Endothelial cell of umbilical vein (primary cell): ENCODE results near the gene GRIA3. TPM values are rescaled to one million over a fixed set of nuclear protein-coding genes. Genes with fewer than 3 reads are reported as not detected.

Source experiments
- BruUV-seq: library from RNA; stranded (reverse); fragments of 400-500 nt; replicated peaks from 2 replicates; lab custom pipeline; 2021; lab: Mats Ljungman, UMichigan
- CTCF ChIA-PET: fragments of 300-600, 350-600 bp; sonication (Branson Sonifier 250); formaldehyde crosslinking; loops from one replicate; lab custom pipeline; 2021; ENCODE audit warnings: antibody characterized with exemption, inconsistent platforms; lab: Charles Lee
- POLR2A ChIA-PET: fragments of 300-600, 350-600 bp; sonication (Branson Sonifier 250); formaldehyde crosslinking; loops from one replicate; lab custom pipeline; 2021; ENCODE audit warnings: antibody characterized with exemption, inconsistent platforms; lab: Charles Lee
- DNase-seq: peaks from one replicate; pipeline ENCODE4 v3.0.0-alpha.2; 2011; ENCODE audit warnings: low read depth, low spot score
- FAIRE-seq: peaks from 2 replicates; lab custom pipeline; 2011; peaks lifted over from hg19 to GRCh38; lab: Jason Lieb, UNC
- H2AFZ ChIP-seq: 2 replicates; pipeline ENCODE4 v1.6.0; 2012; ENCODE audit warnings: low read depth, low read length, control low read depth, inconsistent platforms
- H3K27ac ChIP-seq: 2 replicates; pipeline ENCODE4 v1.5.1; 2011; ENCODE audit warnings: low read depth, mild to moderate bottlenecking, control low read depth, low read length, moderate library complexity; ENCODE audit not compliant: insufficient read depth
- H3K27me3 ChIP-seq, 2 experiments: 2 replicates each; pipeline versions ENCODE4 v1.6.0 to v1.6.1; 2011; ENCODE audit warnings: low read length in 2 of 2, mixed read lengths in 1 of 2; ENCODE audit not compliant: control insufficient read depth in 2 of 2, insufficient read depth in 2 of 2
- H3K36me3 ChIP-seq, 2 experiments: 2 replicates in 1 of 2; 3 replicates in 1 of 2; pipeline ENCODE4 v1.5.1; 2011; ENCODE audit warnings: low read length in 2 of 2, mild to moderate bottlenecking in 1 of 2, moderate library complexity in 1 of 2; ENCODE audit not compliant: control insufficient read depth in 2 of 2, insufficient read depth in 2 of 2; ENCODE audit errors: extremely low read depth in 1 of 2
- H3K4me1 ChIP-seq: 3 replicates; pipeline ENCODE4 v1.5.1; 2011; ENCODE audit warnings: mild to moderate bottlenecking, low read length; ENCODE audit not compliant: control insufficient read depth, insufficient read depth; ENCODE audit errors: extremely low read depth
- H3K4me2 ChIP-seq: 2 replicates; pipeline ENCODE4 v1.6.1; 2011; ENCODE audit warnings: low read length, control low read depth, mixed read lengths; ENCODE audit not compliant: insufficient read depth
- H3K4me3 ChIP-seq, 3 experiments: fragments of 200-600 bp in 1 of 3; sonication (generic), shearing (Covaris generic) in 1 of 3; replicated peaks in 1 of 3; 2 replicates each; pipeline ENCODE4 v1.5.1; 2011 to 2016; ENCODE audit warnings: control low read depth in 3 of 3, low read length in 3 of 3, mild to moderate bottlenecking in 2 of 3, inconsistent platforms in 1 of 3, low read depth in 1 of 3, moderate library complexity in 1 of 3; ENCODE audit not compliant: insufficient read depth in 1 of 3
- H3K79me2 ChIP-seq: 2 replicates; pipeline ENCODE4 v1.6.0; 2012; ENCODE audit warnings: low read length, inconsistent platforms; ENCODE audit not compliant: control insufficient read depth, insufficient read depth
- H3K9ac ChIP-seq: replicated peaks from 2 replicates; pipeline ENCODE3; 2011; ENCODE audit warnings: low read length, control low read depth; ENCODE audit not compliant: insufficient read depth; ENCODE audit errors: extremely low read depth
- H3K9me1 ChIP-seq: replicated peaks from 3 replicates; pipeline ENCODE4 v1.6.0; 2011; ENCODE audit warnings: mild to moderate bottlenecking, low read length; ENCODE audit not compliant: control insufficient read depth, insufficient read depth; ENCODE audit errors: extremely low read depth
- H3K9me3 ChIP-seq: replicated peaks from 2 replicates; pipeline ENCODE4 v1.5.1; 2012; ENCODE audit warnings: low read length, inconsistent platforms; ENCODE audit not compliant: control insufficient read depth, insufficient read depth
- H4K20me1 ChIP-seq: replicated peaks from 2 replicates; pipeline ENCODE3; 2011; ENCODE audit warnings: mild to moderate bottlenecking, low read length; ENCODE audit not compliant: control insufficient read depth, insufficient read depth; ENCODE audit errors: extremely low read depth
- EZH2 ChIP-seq: IDR thresholded peaks from 2 replicates; pipeline ENCODE4 v1.6.1; 2012; ENCODE audit warnings: borderline replicate concordance, low read depth, mild to moderate bottlenecking, moderate library complexity, low read length, inconsistent platforms; ENCODE audit not compliant: severe bottlenecking
- FOS ChIP-seq: IDR thresholded peaks from 2 replicates; pipeline ENCODE4 v1.6.1; 2011; ENCODE audit warnings: mild to moderate bottlenecking, low read length, moderate library complexity, borderline replicate concordance; ENCODE audit not compliant: insufficient read depth
- GATA2 ChIP-seq: IDR thresholded peaks from 2 replicates; pipeline ENCODE4 v1.7.0; 2011; ENCODE audit warnings: low read depth, mild to moderate bottlenecking, moderate library complexity, mixed read lengths, low read length; ENCODE audit not compliant: insufficient read length, insufficient read depth
- JUN ChIP-seq: IDR thresholded peaks from 2 replicates; pipeline ENCODE4 v1.6.1; 2011; ENCODE audit warnings: borderline replicate concordance, low read depth; ENCODE audit not compliant: insufficient read length, insufficient read depth
- MYC ChIP-seq: IDR thresholded peaks from one replicate; pipeline ENCODE4 v1.6.1; 2011; ENCODE audit warnings: mild to moderate bottlenecking, low read depth, low read length
- POLR2A ChIP-seq: IDR thresholded peaks from 2 replicates; pipeline ENCODE4 v1.6.1; 2012; ENCODE audit warnings: low read depth, mild to moderate bottlenecking, control low read depth, low read length
- POLR2AphosphoS5 ChIP-seq: IDR thresholded peaks from 2 replicates; pipeline ENCODE4 v1.6.1; 2012; ENCODE audit warnings: low read depth, mild to moderate bottlenecking, control low read depth, low read length, moderate library complexity; ENCODE audit not compliant: insufficient read depth
- dilution Hi-C: fragments of 300-500 bp; cut with MboI; formaldehyde crosslinking; loops from one replicate; pipeline ENCODE4 v1.15.0; 2019; ENCODE audit warnings: low sequenced_read_pairs; ENCODE audit not compliant: extremely low pct_ligation_motif_present
- intact Hi-C: fragments of 100-400 bp; cut with micrococcal nuclease; formaldehyde crosslinking; loops from one replicate; pipeline ENCODE4 v1.10.0; 2022
- polyA plus RNA-seq, 4 experiments: library from polyadenylated mRNA; depleted of rRNA in 3 of 4; stranded (reverse) in 3 of 4; unstranded in 1 of 4; fragments of >200 nt; gene quantifications; 2 replicates each; pipeline versions ENCODE4 v1.2.1 to v1.2.3, GENCODE V29; 2011 to 2012; ENCODE audit warnings: missing spikeins in 1 of 4
- total RNA-seq: library from RNA; stranded (reverse); gene quantifications from 2 replicates; pipeline ENCODE4 v1.2.3, GENCODE V29; 2021
- TF ChIP-seq, protein P1 (sequence below), 2 donors: IDR thresholded peaks; 1 replicate in 1 of 2; 2 replicates in 1 of 2; pipeline ENCODE4 v1.5.1; 2011; ENCODE audit warnings: low read length in 2 of 2, mild to moderate bottlenecking in 2 of 2, moderate library complexity in 2 of 2, control low read depth in 1 of 2, inconsistent platforms in 1 of 2, low read depth in 1 of 2; ENCODE audit not compliant: insufficient read depth in 1 of 2; ENCODE audit errors: extremely low read depth in 1 of 2
- TF ChIP-seq, protein P2 (sequence below): IDR thresholded peaks from 2 replicates; pipeline ENCODE4 v1.6.1; 2011; ENCODE audit not compliant: insufficient read depth, insufficient read length

GRIA3 gene
- total and polyA plus RNA-seq, 2 donors (not counting 3 experiments of a cell fraction or from before 2014, with no cell fraction given), result not detected

DNA sequence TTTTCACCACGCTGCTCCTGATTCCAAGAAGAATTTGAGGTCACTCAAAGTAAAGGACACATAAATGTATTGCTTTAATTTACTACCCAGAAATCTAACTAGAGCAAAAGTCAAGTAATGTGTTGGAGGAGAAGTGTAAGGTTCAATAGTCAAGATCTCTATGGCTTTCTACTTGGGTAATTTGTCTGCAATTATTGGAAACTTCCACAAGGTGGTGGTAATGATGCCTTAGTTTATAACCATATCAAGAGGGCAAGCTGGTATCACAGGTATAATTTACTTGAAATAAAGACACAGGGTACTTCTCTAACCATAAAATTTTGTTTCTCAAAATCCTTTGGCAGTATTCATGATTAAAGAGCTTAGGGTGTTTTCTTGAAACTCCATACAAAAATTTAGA is 10.2 kb upstream of the GRIA3 start:
- H3K9me1 ChIP-seq, result no peaks in the 10 kb centered on the region
- no peak overlapping the region for H3K4me2 ChIP-seq
- CTCF ChIA-PET, result no interaction called here
- dilution Hi-C loops, result no loop called here
- BruUV-seq, result no TSS peak
- H3K4me3 ChIP-seq, result no peak overlapping the region
- H3K27ac ChIP-seq, result no peak overlapping the region
- FAIRE-seq (no peak), DNase-seq (no peak)
- no peaks in the 10 kb centered on the region for H3K27me3 ChIP-seq
- H3K9me3 ChIP-seq, result no peaks in the 10 kb centered on the region
- H3K36me3 ChIP-seq, result no peaks in the 10 kb centered on the region
- no peaks in the 10 kb centered on the region for H4K20me1 ChIP-seq
- no peak overlapping the region for H3K9ac ChIP-seq
- TF ChIP-seq MYC (no peak), GATA2 (no peak), POLR2A (no peak), POLR2AphosphoS5 (no peak), JUN (no peak), FOS (no peak), EZH2 (no peak)
- TF ChIP-seq, protein P1, sequence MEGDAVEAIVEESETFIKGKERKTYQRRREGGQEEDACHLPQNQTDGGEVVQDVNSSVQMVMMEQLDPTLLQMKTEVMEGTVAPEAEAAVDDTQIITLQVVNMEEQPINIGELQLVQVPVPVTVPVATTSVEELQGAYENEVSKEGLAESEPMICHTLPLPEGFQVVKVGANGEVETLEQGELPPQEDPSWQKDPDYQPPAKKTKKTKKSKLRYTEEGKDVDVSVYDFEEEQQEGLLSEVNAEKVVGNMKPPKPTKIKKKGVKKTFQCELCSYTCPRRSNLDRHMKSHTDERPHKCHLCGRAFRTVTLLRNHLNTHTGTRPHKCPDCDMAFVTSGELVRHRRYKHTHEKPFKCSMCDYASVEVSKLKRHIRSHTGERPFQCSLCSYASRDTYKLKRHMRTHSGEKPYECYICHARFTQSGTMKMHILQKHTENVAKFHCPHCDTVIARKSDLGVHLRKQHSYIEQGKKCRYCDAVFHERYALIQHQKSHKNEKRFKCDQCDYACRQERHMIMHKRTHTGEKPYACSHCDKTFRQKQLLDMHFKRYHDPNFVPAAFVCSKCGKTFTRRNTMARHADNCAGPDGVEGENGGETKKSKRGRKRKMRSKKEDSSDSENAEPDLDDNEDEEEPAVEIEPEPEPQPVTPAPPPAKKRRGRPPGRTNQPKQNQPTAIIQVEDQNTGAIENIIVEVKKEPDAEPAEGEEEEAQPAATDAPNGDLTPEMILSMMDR (IDR thresholded peaks at IDR 0.05; ENCODE audit: extremely low read depth in 1 of 2, insufficient read depth in 1 of 2, low read depth in 1 of 2, low read length in 2 of 2), result no peak
- TF ChIP-seq, protein P2, sequence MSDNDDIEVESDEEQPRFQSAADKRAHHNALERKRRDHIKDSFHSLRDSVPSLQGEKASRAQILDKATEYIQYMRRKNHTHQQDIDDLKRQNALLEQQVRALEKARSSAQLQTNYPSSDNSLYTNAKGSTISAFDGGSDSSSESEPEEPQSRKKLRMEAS, result no peak
- POLR2A ChIA-PET, result no interaction called here
- H3K79me2 ChIP-seq, result no peaks in the 10 kb centered on the region
- no peaks in the 10 kb centered on the region for H3K4me1 ChIP-seq
- intact Hi-C loops, result no loop called here
- H2AFZ ChIP-seq, result no peak overlapping the region
